GM12878 (cell line): ENCODE results near the gene LPIN1. TPM values are rescaled to one million over a fixed set of nuclear protein-coding genes. Genes with fewer than 3 reads are reported as not detected.
A peak's percentile ranks its signal among the peaks of the same experiment; 100 is the strongest.

Experiments used
- BCL3 ChIP-seq: IDR thresholded peaks from 2 replicates; pipeline ENCODE4 v1.6.1; 2011; ENCODE audit warnings: borderline replicate concordance, low read depth, mild to moderate bottlenecking, moderate library complexity, low read length; ENCODE audit not compliant: insufficient read depth, poor library complexity, severe bottlenecking
- CBFB ChIP-seq: IDR thresholded peaks from 2 replicates; pipeline ENCODE4 v1.6.1; 2016; ENCODE audit warnings: antibody characterized with exemption, low read depth
- CREB1 ChIP-seq: IDR thresholded peaks from 2 replicates; pipeline ENCODE4 v1.6.1; 2012; ENCODE audit warnings: low read depth, mild to moderate bottlenecking, inconsistent platforms
- CREM ChIP-seq: IDR thresholded peaks from 2 replicates; pipeline ENCODE4 v1.6.1; 2014; ENCODE audit warnings: antibody characterized with exemption, low read depth
- E2F4 ChIP-seq: IDR thresholded peaks from 2 replicates; pipeline ENCODE4 v1.6.1; 2012; ENCODE audit warnings: low read depth, low read length, improper control_type of control experiment
- HSF1 ChIP-seq: fragments of 150-350 bp; IDR thresholded peaks from 2 replicates; pipeline ENCODE4 v1.6.1; 2014; ENCODE audit warnings: mild to moderate bottlenecking, low read depth, low read length
- JUND ChIP-seq: IDR thresholded peaks from 2 replicates; pipeline ENCODE4 v1.6.1; 2012; ENCODE audit warnings: low read depth, mild to moderate bottlenecking, low read length, improper control_type of control experiment, moderate library complexity
- MXI1 ChIP-seq: fragments of 150-350 bp; IDR thresholded peaks from 2 replicates; pipeline ENCODE4 v1.6.1; 2011; ENCODE audit warnings: low read depth, mild to moderate bottlenecking, inconsistent platforms, low read length, improper control_type of control experiment
- NBN ChIP-seq: fragments of 450-650 bp; IDR thresholded peaks from 2 replicates; pipeline ENCODE4 v1.6.1; 2016
- NFYB ChIP-seq: IDR thresholded peaks from 2 replicates; pipeline ENCODE4 v1.6.1; 2011; ENCODE audit warnings: low read depth, mild to moderate bottlenecking, low read length, improper control_type of control experiment, moderate library complexity; ENCODE audit not compliant: insufficient read depth
- SKIL ChIP-seq: fragments of 450-650 bp; IDR thresholded peaks from 2 replicates; pipeline ENCODE4 v1.6.1; 2017; ENCODE audit warnings: mild to moderate bottlenecking, low read depth, inconsistent platforms; ENCODE audit not compliant: poor library complexity, severe bottlenecking
- TAF1 ChIP-seq: IDR thresholded peaks from 2 replicates; pipeline ENCODE4 v1.6.1; 2011; ENCODE audit warnings: mild to moderate bottlenecking, low read depth, low read length, borderline replicate concordance
- TCF12 ChIP-seq: IDR thresholded peaks from 2 replicates; pipeline ENCODE4 v1.6.1; 2011; ENCODE audit warnings: low read depth, mild to moderate bottlenecking, low read length
- YY1 ChIP-seq: IDR thresholded peaks from 2 replicates; pipeline ENCODE4 v1.6.1; 2011; ENCODE audit warnings: low read depth, mild to moderate bottlenecking, low read length
- ZBTB4 ChIP-seq: fragments of 450-650 bp; formaldehyde crosslinking; IDR thresholded peaks from 2 replicates; pipeline ENCODE4 v1.4.0; 2022; ENCODE audit warnings: mild to moderate bottlenecking, moderate library complexity
- ZBTB40 ChIP-seq: fragments of 450-650 bp; IDR thresholded peaks from 2 replicates; pipeline ENCODE4 v1.6.1; 2016; ENCODE audit warnings: mild to moderate bottlenecking, moderate library complexity, borderline replicate concordance
- ZNF384 ChIP-seq: IDR thresholded peaks from 2 replicates; pipeline ENCODE4 v1.6.1; 2012; ENCODE audit warnings: low read depth, mild to moderate bottlenecking, low read length, improper control_type of control experiment, borderline replicate concordance
- polyA plus RNA-seq, 11 experiments: library from polyadenylated mRNA; depleted of rRNA in 4 of 11; unstranded in 6 of 11; stranded (reverse) in 5 of 11; fragments of >200 nt; fragmentation: Nextera tagmentation in 4 of 11; fragmentation: Illumina TruSeq in 1 of 11; extraction: Ambion mirVana in 4 of 11; extraction: Trizol in 1 of 11; gene quantifications; 1 replicate in 1 of 11; 2 replicates in 10 of 11; pipeline versions ENCODE4 v1.2.1 to v1.2.3, GENCODE V29; 2011 to 2016; ENCODE audit warnings: inconsistent platforms in 2 of 11, missing spikeins in 2 of 11, low read depth in 1 of 11
- total RNA-seq, 4 experiments: library from RNA; depleted of rRNA in 3 of 4; stranded (reverse); fragments of >200 nt in 3 of 4; fragmentation: Illumina TruSeq in 1 of 4; extraction: Trizol in 1 of 4; gene quantifications; 2 replicates each; pipeline versions ENCODE4 v1.2.1 to v1.2.3, GENCODE V29; 2013 to 2021

The LPIN1 gene
- total and polyA plus RNA-seq, 10 of the 15 experiments (the other 5 are each of a cell fraction or from before 2014, with no cell fraction given): 18.8 to 82.5 (median 50.3) TPM

- TF ChIP-seq NFYB: no peak
- TF ChIP-seq CREB1: no peak
- no peak for TF ChIP-seq NBN
- 0 out of 2 replicates have a peak, but pooled peaks have one; percentile 50 for TF ChIP-seq TCF12
- TF ChIP-seq E2F4: no peak
- TF ChIP-seq SKIL: no peak
- TF ChIP-seq ZBTB4 (CRISPR knock-in tag): no peak
- no peak for TF ChIP-seq ZNF384
- no peak for TF ChIP-seq ZBTB40
- no peak for TF ChIP-seq BCL3
- TF ChIP-seq MXI1: no peak
- TF ChIP-seq CREM: 0 out of 2 replicates have a peak, but pooled peaks have one; percentile 15
- no peak for TF ChIP-seq TAF1
- no peak for TF ChIP-seq HSF1
- no peak for TF ChIP-seq YY1
- TF ChIP-seq CBFB: no peak
- no peak for TF ChIP-seq JUND
Observed at GRCh38 chr2:11750917-11751316, 4.5 kb downstream of the LPIN1 start (continued).
